ENCODE results near the gene DISP3. TPM values are rescaled to one million over a fixed set of nuclear protein-coding genes. Genes with fewer than 3 reads are reported as not detected.

Gene DISP3
- polyA plus RNA-seq (ENCODE audit: low read depth in 6 of 6), result under 1 TPM in 4 of 6 donors, not detected in 2; 0.05 to 0.09 (median 0.05) TPM

- Mint-ChIP-seq H3K4me3 (peak within 1 kb of the TSS; percentile 74 to 91 (median 80)), H3K9me3 (peaks cover 0 to 4% (median 0%) of the 10 kb centered on the region in 7 donors), H3K27me3 (peaks cover 39 to 72% (median 60%) of the 10 kb centered on the region in 3 donors), H3K27ac (peak within 1 kb of the TSS in 2 of 6 donors; percentile 41 to 80), H3K4me1 (peaks cover 12 to 15% (median 14%) of the 10 kb centered on the region in 3 donors), H3K36me3 (peaks cover 0 to 16% of the 10 kb centered on the region in 2 donors)
- peak; percentile 79 to 82 for ATAC-seq (ENCODE audit: low read depth in 2 of 2)
- peak; percentile 70 for DNase-seq
Measured at GRCh38 chr1:11478571-11479374, at the start of gene DISP3. TSS of gene DISP3 (plus strand) at chr1:11479155. CDS start at chr1:11500993, 21,838 bp downstream.

DNA sequence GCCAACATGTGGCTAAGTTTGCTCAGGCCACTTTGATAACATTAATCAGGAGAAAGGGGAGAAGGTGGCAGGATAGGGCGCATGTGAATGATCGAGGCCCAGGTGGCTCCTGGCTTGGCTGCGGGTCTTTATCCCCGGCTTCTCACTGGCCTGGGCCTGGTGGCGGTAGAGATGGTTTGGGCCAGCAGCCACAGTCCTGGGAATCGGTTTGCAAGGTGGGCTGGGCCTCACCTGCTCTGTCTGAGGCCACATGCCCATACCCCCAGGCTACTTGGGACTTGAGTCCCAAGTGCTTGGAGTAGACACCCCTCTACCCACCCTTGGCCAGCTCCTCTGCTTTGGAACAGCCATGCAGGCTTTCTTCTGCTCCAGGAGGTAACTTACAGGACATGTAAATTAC, 49.7 kb upstream of the DISP3 start:
- Mint-ChIP-seq H3K27me3 (peaks cover 0 to 11% (median 7%) of the 10 kb centered on the region in 3 donors), H3K9me3 (no peaks in the 10 kb centered on the region)

DNA sequence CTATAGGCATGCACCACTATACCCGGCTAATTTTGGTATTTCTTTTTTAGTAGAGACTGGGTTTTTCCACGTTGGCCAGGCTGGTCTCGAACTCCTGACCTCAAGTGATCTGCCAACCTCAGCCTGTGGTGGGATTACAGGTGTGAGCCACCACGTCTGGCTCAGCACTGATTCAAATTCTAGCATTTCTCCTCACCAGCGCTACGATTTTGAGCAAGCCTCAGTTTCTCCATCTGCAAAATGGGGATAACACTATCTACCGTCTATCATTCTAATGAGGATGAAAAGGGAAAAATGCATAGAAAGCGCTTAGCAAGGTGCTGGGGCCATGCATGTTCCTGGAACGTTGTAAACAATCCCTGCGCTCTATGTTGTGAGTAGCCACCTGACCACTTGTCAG, 49.0 kb upstream of the DISP3 start:
- Mint-ChIP-seq H3K27me3 (peaks cover 0 to 11% (median 7%) of the 10 kb centered on the region in 3 donors), H3K4me3 (no peak overlapping the region), H3K27ac (no peak overlapping the region), H3K9me3 (no peaks in the 10 kb centered on the region), H3K36me3 (no peaks in the 10 kb centered on the region), H3K4me1 (no peaks in the 10 kb centered on the region)
- no peak for DNase-seq
- ATAC-seq (ENCODE audit: low read depth in 2 of 2), result no peak

More for the DNA sequence above, 49.7 kb upstream of the DISP3 start:
- no peaks in the 10 kb centered on the region for H3K36me3 Mint-ChIP-seq
- ATAC-seq (ENCODE audit: low read depth in 2 of 2) (no peak), DNase-seq (no peak)
- no peaks in the 10 kb centered on the region for H3K4me1 Mint-ChIP-seq
- H3K27ac Mint-ChIP-seq, result no peak overlapping the region
- H3K4me3 Mint-ChIP-seq, result no peak overlapping the region

DNA sequence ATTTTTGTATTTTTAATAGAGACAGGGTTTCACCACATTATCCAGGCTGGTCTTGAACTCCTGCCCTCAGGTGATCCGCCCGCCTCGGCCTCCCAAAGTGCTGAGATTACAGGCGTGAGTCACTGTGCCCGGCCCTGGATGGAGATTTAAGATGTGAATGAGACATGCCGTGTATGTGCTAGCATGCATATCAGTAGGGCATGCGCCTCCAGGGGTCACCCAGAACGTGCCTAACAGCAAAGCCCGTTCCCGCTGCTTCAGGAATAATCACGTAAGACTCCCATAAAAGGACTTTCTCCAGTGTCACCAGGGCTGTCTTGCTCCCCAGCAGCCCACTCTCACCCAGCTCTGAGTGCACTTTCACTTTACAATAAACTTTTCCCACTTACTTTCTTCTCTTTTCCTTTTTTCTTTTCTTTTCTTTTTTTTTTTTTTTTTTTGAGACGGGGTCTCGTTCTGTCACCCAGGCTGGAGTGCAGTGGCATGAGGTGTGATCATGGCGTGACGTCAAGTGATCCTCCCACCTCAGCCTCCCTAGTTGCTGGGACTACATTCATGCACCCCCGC, 46.9 kb upstream of the DISP3 start:
- DNase-seq (no peak), ATAC-seq (ENCODE audit: low read depth in 2 of 2) (no peak)
- H3K4me1 Mint-ChIP-seq, result no peaks in the 10 kb centered on the region
- H3K27ac Mint-ChIP-seq, result peak overlapping the region in 1 of 6 donors; percentile 44
- H3K27me3 Mint-ChIP-seq, result peaks cover 0 to 17% (median 11%) of the 10 kb centered on the region in 3 donors
- no peak overlapping the region for H3K4me3 Mint-ChIP-seq
- H3K36me3 Mint-ChIP-seq, result no peaks in the 10 kb centered on the region
- H3K9me3 Mint-ChIP-seq, result no peaks in the 10 kb centered on the region

- H3K27me3 Mint-ChIP-seq, result peaks cover 0 to 22% (median 14%) of the 10 kb centered on the region in 3 donors
- H3K4me3 Mint-ChIP-seq, result no peak overlapping the region
- no peaks in the 10 kb centered on the region for H3K4me1 Mint-ChIP-seq
- ATAC-seq (ENCODE audit: low read depth in 2 of 2), result no peak
- no peak for DNase-seq
- H3K36me3 Mint-ChIP-seq, result no peaks in the 10 kb centered on the region
- H3K9me3 Mint-ChIP-seq, result no peaks in the 10 kb centered on the region
- peak overlapping the region in 1 of 6 donors; percentile 10 for H3K27ac Mint-ChIP-seq
Measured at GRCh38 chr1:11432526-11432925, 46.4 kb upstream of the DISP3 start.

DNA sequence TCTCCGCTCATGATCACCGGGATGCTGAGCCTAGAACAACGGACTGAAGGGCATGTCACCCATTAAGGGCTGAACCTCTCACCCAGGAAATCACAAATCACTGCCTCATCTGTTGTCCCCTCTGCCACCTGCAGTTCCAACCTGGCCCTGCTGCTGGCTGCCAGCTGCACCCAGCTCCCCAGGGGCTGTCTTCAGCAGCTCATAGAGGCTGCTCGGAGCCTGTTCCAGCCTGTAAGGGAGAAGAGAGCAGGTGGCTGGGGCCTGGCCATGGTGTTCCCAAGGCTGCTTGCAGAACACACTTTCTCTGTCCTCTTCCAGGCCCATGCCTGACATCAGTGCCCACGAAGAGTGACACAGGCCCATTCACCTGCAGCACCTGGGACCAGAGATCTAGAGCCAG, 44.5 kb upstream of the DISP3 start:
- H3K4me1 Mint-ChIP-seq, result no peaks in the 10 kb centered on the region
- DNase-seq, result no peak

GRCh38 chr1:11434926-11435325, 44.0 kb upstream of the DISP3 start:
- no peak for DNase-seq
- Mint-ChIP-seq H3K4me3 (no peak overlapping the region), H3K27ac (no peak overlapping the region), H3K4me1 (no peaks in the 10 kb centered on the region), H3K9me3 (no peaks in the 10 kb centered on the region), H3K27me3 (peaks cover 0 to 25% (median 22%) of the 10 kb centered on the region in 3 donors), H3K36me3 (no peaks in the 10 kb centered on the region)
- no peak for ATAC-seq (ENCODE audit: low read depth in 2 of 2)

More for the DNA sequence above, 44.5 kb upstream of the DISP3 start:
- H3K27me3 Mint-ChIP-seq, result peaks cover 0 to 22% (median 21%) of the 10 kb centered on the region in 3 donors
- no peaks in the 10 kb centered on the region for H3K36me3 Mint-ChIP-seq
- H3K27ac Mint-ChIP-seq, result no peak overlapping the region
- no peak overlapping the region for H3K4me3 Mint-ChIP-seq
- no peak for ATAC-seq (ENCODE audit: low read depth in 2 of 2)
- H3K9me3 Mint-ChIP-seq, result no peaks in the 10 kb centered on the region

GRCh38 chr1:11438996-11439395, 40.0 kb upstream of the DISP3 start:
- Mint-ChIP-seq H3K27me3 (peaks cover 9 to 46% (median 41%) of the 10 kb centered on the region in 3 donors), H3K4me3 (no peak overlapping the region), H3K4me1 (no peaks in the 10 kb centered on the region), H3K36me3 (no peaks in the 10 kb centered on the region), H3K27ac (no peak overlapping the region), H3K9me3 (no peaks in the 10 kb centered on the region)
- ATAC-seq (ENCODE audit: low read depth in 2 of 2) (no peak), DNase-seq (no peak)

DNA sequence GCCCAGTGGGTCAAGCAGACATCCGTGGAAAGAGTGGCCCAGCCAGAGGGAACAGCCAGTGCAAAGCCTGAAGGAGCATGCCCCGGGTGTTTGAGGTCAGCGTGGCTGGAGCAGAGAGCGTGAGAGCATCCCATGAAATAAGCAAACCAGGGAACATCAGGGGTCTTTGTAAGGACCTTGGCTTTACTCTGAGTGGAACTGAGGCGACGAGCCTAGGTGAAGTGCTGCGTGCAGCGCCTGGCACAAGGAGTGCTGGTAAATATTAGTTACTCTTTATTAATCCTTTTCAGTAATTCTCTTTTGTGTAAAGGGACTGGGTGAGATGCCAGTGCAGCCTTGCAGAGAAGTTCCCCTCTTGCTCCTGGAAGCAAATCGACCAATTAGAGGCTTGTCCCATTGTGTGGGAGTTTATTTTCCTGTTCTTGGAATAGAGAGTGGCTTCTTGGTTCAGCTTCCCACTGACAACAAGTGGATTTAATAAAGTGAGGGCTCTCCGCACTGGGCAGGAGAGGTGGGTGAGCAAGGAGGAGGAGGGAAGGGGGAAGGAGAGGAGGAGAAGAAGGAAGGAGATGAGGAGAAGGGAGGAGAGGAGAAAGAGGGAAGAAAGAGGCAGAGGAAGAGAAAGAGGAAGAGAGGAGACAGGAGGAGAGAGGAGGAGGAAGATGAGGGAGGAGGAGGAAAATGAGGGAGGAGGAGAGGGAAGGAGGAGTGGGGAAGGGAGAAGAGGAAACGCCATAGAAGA, 37.6 kb upstream of the DISP3 start:
- H3K4me3 Mint-ChIP-seq, result no peak overlapping the region
- H3K36me3 Mint-ChIP-seq, result no peaks in the 10 kb centered on the region
- peaks cover 19 to 69% (median 59%) of the 10 kb centered on the region in 3 donors for H3K27me3 Mint-ChIP-seq
- ATAC-seq (ENCODE audit: low read depth in 2 of 2) (no peak), DNase-seq (no peak)
- H3K27ac Mint-ChIP-seq, result peak overlapping the region in 1 of 6 donors; percentile 47
- no peaks in the 10 kb centered on the region for H3K9me3 Mint-ChIP-seq
- H3K4me1 Mint-ChIP-seq, result peaks cover 0 to 3% (median 0%) of the 10 kb centered on the region in 3 donors

- no peak overlapping the region for H3K27ac Mint-ChIP-seq
Measured at GRCh38 chr1:11443043-11443442, 35.9 kb upstream of the DISP3 start.

DNA sequence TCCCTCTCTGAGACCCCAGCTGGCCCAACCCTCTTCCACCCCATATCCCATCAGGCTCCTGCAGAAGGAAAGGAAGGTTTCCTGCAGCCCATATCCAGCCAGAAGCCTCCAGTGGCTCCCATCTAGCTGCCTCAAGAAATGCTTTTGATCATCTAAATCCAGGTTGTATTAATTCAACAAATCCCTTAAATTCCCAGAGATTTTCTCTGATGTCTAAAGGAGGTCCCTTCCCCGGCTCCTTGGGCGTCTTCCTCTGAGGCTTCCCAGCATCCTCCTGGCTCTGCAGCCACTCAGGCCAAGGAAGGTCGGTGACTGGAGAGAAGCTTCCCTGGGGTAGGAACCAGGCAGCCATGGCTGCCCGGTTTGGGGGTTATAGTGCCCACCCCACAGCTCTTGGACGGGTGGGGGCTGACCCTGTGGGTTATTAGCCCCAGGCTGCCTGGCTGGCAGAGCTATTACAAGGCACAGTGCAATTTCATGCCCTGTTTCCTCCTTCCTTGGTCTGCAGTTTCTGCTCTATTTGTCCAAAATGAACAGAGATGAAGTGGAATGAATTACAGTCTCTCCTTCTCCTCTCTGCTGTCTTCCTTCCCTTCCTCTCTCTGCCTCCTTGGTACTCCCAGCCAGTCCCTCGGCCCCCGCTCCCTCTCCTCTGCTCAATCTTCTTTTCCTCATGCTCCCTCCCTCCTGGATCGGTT, 34.8 kb upstream of the DISP3 start:
- peaks cover 0 to 3% (median 0%) of the 10 kb centered on the region in 3 donors for H3K4me1 Mint-ChIP-seq
- no peak overlapping the region for H3K4me3 Mint-ChIP-seq
- peaks cover 19 to 61% (median 48%) of the 10 kb centered on the region in 3 donors for H3K27me3 Mint-ChIP-seq
- no peaks in the 10 kb centered on the region for H3K36me3 Mint-ChIP-seq
- ATAC-seq (ENCODE audit: low read depth in 2 of 2) (no peak), DNase-seq (no peak)
- H3K27ac Mint-ChIP-seq, result peak overlapping the region in 1 of 6 donors; percentile 68
- H3K9me3 Mint-ChIP-seq, result no peaks in the 10 kb centered on the region

More at GRCh38 chr1:11443043-11443442, 35.9 kb upstream of the DISP3 start:
- H3K4me1 Mint-ChIP-seq, result peaks cover 0 to 3% (median 0%) of the 10 kb centered on the region in 3 donors
- ATAC-seq (ENCODE audit: low read depth in 2 of 2) (no peak), DNase-seq (no peak)
- no peaks in the 10 kb centered on the region for H3K9me3 Mint-ChIP-seq
- H3K27me3 Mint-ChIP-seq, result peaks cover 19 to 62% (median 48%) of the 10 kb centered on the region in 3 donors
- no peaks in the 10 kb centered on the region for H3K36me3 Mint-ChIP-seq
- no peak overlapping the region for H3K4me3 Mint-ChIP-seq

DNA sequence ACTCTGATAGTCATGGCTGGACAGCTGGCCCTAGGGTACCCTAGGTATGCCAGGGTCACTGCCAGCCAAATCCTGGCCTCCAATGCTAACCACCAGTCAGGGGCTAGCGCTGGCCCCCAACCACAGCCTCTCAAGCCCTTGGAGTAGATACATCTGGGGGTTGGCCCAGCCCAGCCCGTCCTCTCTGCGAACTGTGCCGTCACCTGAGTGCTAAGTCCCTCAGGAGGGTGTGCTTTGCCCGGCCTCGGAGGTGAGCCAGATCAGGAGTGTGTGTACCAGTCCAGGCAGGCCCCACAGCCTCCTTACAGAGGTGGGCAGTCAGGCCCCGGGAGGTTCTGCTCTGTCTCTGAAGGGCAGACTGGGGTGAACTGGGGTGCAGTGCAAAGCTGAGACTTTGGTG, 34.0 kb upstream of the DISP3 start:
- H3K9me3 Mint-ChIP-seq, result no peaks in the 10 kb centered on the region
- no peaks in the 10 kb centered on the region for H3K36me3 Mint-ChIP-seq
- no peak for DNase-seq
- no peak for ATAC-seq (ENCODE audit: low read depth in 2 of 2)
- no peak overlapping the region for H3K27ac Mint-ChIP-seq
- H3K27me3 Mint-ChIP-seq, result peaks cover 22 to 61% (median 53%) of the 10 kb centered on the region in 3 donors
- H3K4me1 Mint-ChIP-seq, result peaks cover 0 to 3% (median 0%) of the 10 kb centered on the region in 3 donors
- no peak overlapping the region for H3K4me3 Mint-ChIP-seq

- no peaks in the 10 kb centered on the region for H3K9me3 Mint-ChIP-seq
- no peak overlapping the region for H3K4me3 Mint-ChIP-seq
- ATAC-seq (ENCODE audit: low read depth in 2 of 2) (no peak), DNase-seq (no peak)
- no peaks in the 10 kb centered on the region for H3K36me3 Mint-ChIP-seq
- peaks cover 0 to 3% (median 0%) of the 10 kb centered on the region in 3 donors for H3K4me1 Mint-ChIP-seq
- no peak overlapping the region for H3K27ac Mint-ChIP-seq
- H3K27me3 Mint-ChIP-seq, result peaks cover 21 to 48% (median 37%) of the 10 kb centered on the region in 3 donors
Measured at GRCh38 chr1:11447903-11448302, 31.1 kb upstream of the DISP3 start.

Measured in naive B cell (primary cell).